HG02610 (cell line): Measurements from ENCODE around the gene THOC6.

Experiments
- ATAC-seq: cut with Tn5 transposase; IDR thresholded peaks from one replicate; pipeline ENCODE4 v1.9.1; 2021; ENCODE audit warnings: mild to moderate bottlenecking, moderate library complexity; ENCODE audit not compliant: unreplicated experiment

Gene THOC6

DNA sequence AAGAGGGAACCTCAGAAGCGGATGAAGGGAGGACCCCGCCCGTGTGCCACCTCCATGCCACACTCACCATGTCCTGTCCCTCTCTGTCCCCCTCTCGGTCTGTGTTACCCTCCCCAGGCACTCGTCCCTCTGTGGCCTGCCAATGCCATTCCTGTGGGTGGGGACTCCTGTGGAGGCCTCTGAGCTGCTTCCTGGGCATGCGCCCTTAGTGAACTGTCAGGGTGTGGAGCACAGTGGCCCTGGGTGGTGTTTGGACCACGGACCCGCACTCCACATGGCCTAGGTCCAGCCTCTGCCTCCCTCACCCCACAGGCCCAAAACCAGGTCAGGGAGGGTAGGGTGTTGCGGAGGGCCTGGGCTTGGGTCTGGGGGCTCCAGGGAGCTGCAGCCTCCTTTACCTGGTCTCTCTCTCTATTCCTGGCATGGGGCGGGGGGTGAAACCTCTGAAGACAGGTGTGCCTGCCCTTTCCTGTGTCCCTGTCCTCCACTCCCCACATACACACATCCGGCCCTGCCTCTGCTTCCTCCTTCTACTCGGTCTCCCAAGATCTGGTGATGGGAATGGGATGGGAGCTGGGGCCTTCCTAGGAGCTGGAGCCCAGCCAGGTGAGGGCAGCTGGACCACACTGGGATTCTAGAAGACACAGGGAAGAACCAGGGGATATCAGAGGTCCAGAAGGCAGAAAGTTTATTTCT is 32.1 kb upstream of the THOC6 start:
- no peak for ATAC-seq

DNA sequence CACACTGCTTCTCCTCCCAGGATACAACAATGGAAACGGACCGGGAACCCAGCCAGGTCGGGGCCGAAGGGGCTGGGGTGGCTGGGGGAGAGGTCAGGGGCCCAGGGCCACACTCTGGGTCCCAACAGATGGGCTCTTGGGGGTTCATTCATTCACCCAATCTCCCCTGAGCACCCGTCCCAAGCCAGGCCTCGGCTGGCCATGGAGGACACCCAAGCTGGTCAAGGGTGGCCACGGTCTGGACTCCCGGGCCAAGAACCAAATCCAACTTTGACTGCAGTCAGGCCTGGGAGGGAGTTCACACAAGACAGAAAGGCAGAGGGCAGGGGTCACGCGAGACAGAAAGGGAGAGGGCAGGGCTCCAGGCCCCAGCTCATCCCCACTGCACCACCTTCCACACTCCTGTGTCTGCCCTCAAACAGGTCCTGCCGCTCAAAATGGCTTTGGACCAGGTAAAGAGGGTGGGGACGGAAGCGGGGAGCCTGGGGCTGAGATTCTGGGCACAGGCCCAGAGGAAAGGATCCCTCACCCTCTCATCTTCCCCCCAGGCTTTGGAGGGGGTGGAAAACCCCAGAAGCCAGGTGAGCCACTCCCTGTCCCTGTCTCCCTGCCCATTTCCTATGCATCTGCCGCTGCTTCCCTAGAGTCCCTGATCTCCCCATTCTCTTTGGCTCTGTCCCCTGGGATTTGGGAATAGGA is 31.3 kb upstream of the THOC6 start:
- ATAC-seq = no peak

DNA sequence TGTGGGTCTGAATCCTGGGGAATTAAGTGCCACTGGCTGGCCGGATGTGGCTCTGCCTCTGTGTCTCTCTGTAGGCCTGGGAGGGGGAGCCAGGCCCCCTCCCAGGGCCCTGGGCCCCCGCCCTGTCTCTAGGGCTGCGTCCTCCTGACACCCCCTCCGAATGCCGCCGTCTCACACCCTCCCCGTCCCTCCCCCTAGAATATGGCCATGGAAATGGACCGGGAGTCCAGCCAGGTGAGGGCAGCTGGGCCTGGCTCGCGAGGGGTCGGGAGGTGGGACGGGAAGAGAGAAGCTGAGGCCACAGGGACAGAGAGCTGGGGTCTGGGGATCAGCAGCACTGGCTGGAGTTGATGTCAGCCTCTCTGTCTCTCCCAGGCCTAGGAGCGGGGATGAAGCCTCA is 27.5 kb upstream of the THOC6 start:
- ATAC-seq = no peak

DNA sequence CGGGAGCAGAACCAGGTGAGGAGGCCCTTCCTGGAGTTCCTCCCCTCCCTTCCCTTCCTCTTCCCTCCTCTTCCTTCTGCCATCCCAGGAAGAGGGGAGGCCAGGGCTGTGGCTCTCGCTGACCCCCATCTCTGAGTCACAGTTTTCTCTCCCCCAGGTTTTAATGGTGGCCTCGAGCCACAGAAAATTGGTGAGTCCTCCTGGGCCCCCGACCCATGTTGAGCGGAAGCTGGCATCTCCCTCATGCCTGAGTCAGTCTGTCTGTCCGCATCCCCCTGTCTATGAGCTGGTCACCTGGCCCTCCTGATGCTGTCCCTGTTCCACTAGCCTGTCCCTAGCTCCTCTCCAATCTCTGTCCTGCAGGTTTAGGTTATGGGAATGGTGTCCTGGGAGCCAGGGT is 23.9 kb upstream of the THOC6 start:
- ATAC-seq = no peak

DNA sequence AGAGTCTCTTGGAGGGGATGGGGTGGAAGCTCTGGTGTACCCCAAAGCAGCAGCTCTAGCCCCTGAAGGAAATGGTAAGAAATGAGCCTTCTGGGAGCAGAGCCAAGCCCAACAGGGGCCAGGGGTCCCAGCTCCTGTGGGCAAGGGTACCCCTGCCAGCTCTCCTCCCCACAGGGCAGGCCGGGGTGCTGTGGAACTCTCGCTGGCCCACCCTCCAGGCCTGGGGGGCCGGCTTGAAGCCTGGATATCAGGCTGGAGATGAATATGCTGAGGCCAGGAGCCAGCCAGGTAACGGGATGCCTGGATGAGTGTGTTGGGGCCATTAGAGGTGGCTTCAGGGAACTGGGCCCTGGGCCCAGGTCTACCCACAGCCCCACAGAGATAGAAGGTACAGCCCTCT is 23.3 kb upstream of the THOC6 start:
- no peak for ATAC-seq

DNA sequence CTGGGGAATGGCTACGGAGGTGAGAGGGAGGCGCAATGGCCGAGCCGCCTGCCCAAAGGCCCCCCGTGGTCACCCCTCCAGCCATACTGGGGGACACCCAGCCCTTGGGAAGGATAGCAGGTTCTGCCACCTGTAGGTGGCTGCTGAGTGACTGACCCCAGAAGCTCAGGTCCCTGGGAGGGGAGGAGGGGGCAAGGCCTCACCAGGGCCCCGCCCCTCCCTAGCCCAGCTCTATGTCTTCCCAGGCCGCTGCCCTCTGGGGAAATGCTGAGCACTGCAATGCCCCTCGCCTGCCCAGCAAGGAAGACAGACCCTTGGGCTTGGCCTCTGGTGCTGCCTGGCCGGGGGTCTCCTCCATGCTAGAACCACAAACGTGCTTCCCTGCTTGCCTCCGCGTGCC is 22.5 kb upstream of the THOC6 start:
- ATAC-seq = no peak

DNA sequence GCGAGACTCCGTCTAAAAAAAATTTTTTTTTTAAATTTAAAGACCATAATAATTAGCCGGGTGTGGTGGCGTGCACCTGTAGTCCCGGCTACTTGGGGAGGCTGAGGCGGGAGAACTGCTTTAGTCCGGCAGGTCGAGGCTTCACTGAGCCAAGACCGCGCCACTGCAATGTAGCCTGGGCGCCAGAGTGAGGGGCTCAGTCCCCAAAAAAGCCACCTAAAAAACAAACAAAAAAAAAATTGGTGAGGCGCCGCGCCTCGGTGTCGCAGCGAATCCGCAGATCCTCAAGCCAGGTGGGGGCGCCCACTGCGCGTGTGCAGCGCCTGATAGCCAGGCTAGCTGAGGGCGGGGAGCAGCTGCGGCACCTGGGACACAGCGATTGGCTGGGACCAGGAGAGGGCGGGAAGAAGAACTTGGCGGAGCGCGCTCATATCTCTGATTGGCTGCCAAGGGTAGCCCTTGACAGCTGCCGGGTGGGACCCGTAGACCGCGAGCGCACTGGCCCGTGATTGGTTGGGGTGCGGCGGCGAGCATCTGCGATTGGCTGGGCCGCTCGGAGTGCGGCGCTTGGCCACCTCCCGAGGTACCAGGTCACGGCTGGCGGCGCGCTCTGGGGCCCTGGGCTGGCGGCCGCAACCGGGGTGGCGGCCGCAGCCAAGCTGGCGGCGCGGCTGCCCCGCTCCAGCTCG is 20.1 kb upstream of the THOC6 start:
- ATAC-seq = peak; percentile 98

DNA sequence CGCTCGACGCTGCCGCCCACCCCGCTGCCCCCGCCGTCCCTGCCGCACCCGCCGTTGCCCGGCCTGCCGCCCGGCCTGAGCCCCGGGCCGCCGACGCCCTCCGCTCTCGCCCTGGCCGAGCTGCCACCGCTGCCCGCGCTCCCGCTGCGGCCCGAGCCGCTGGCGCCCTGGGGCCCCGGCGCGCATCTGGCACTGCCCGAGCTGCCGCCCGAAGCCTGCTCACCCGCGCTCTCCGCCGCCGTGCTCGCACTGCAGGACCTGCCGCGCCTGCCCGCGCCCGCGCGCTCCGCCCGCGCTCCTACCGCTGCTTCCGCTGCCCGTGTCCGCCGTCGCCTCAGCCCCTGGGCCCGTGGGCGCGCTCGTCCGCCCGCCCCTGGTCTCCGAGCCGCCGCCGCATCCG is 19.5 kb upstream of the THOC6 start:
- no peak for ATAC-seq

DNA sequence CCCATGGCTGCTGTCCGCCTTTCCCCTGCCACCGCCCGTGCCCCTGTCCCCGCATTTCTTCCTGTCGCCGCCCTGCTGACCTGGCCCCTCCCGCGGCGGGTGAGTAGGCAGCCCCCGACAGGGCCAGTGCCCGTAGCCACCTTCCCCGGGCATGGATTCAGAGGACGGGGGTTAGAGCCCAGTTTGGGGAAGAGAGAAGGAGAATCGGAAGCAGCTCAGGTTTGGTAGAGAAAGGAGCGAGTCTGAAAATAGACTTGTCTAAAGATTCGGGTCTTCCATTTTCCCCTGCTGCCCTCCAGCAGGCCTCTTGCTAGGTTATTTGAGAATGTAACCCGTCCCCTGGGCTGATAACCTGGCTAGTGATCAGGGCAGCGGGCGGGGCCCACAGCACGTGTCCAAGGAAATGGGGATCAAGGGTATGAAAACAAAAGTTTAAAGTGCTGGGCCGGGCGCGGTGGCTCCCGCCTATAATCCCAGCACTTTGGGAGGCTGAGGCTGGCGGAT is 19.0 kb upstream of the THOC6 start:
- no peak for ATAC-seq

DNA sequence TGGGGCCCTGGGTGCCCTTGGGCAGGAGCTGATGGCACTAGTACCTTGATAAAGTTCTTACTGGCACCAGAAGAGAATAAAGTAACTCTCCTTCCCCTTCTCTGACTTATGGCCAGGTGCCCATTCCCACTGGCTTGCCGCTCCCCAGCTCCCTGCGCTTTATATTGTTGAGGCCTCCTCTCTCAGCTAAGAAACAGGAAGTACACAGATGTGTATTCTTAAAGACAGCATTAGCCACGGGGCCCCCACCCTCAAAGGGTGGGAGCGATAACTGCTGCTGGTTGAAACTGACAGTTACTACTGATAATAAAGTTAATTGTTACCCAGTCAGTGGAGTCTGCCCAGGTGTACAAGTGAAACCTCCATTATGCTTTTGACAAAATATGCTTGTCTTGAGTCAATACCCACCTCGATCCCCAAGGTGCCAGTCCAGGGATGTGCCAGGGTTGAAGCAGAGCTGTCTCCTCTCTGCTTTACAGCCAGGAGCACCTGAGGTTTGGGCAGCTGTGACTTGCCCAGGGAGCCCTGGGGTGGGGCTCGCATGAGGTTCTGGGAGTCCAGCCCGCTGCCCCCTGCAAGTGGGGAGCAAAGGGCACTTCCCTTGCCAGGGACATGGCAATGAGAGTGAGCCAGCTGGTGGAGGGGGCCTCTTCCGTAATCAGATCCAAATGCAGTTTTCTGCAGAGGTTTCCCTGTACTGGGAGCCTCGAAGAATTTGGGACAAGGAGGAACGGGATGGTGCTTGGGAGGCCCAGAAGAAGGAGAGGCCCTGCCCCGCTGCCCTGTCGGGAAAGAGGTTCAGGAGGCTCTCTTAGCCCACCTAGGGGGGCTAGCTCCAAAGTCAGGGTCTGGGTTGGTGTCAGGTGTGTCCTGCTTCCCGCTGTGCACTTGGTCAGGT is 16.5 kb upstream of the THOC6 start:
- ATAC-seq = no peak

DNA sequence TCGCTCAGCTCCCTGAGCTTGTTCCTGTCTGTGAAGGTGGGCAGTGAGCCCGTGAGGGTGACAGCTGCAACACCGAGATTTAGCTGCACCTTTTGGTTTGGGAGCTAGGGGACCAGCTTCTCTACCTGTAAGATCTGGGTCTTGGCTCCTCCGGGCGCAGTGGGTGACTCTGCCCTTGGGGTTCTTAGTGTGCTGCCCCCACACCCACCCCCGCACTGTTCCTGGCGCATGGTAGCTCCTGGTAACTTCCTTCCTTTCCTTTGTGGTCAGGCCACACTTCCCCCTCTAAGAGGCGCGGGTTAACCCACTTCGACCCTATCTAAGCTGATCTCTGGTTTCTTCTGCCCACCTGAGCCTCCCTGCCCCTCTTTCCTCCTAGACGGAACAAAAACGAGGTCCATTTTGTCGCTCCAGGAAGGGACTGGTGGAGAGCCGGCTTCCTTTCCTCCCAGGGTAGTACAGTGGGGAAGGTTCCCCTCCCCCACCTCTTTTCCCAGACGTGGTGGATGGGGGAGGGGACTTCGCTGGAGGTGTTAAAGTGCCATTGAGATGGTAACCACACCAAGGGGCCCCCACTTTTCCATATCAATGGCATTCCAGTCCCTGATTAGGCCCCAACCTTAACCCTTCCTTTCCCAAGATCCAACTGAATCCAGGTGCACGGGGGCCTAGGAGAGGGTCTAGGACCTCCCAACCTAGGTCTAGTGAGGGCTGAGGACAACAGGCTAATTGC is 15.7 kb upstream of the THOC6 start:
- ATAC-seq = no peak

DNA sequence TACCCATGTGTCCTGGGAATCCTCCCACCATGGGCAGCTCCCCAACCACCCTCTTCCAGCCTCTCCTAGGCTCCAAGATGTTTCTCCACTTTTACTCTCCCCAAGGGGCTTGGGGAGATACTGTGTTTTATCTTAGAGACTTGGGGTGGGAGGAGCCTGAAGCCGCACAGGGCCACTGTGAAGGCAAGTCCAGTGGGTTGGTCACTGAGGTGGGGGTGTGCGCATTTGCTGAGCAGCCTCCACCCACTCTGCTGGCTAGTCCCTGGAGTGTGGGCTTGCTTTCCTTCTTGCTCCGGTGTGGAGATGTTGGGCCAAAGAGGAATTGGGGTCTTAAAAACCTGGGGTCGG is 15.2 kb upstream of the THOC6 start:
- ATAC-seq = no peak

DNA sequence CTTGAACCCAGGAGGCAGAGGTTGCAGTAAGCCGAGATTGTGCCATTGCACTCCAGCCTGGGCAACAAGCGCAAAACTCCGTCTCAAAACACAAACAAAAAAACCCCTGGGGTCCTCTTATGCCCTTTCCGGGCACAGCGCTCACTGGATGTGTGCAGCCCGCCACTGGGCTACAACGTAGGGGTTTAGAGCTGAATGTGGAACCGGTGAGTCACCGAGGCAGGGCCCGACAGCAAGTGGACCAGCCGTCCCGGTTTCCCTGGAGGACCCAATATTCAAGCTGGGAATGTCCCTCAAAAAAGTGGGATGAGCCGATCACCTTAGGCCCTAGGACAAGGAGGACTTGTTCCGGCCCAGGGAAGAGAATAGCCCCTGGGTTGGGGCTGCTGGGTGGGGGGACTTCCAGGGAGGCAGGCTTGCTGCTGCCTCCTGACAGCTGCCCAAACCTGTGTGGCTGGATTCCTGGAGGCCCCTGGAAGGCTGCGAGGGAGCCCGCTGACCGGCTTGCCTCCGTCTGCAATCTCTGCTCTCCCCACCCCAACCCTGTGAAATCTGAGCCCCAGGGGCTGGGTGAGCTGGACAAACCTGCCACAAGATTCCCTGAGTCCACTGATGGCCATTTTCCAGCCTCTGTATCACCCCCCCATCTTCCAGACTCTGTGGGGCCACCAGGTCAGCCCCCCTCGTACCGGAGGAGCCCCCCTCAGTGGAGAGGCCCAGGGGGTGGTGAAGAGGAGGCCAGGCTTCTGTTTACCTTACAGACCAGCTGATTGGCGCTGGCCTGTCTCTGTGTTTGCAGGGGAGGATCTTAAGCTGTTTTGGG is 14.1 kb upstream of the THOC6 start:
- no peak for ATAC-seq

DNA sequence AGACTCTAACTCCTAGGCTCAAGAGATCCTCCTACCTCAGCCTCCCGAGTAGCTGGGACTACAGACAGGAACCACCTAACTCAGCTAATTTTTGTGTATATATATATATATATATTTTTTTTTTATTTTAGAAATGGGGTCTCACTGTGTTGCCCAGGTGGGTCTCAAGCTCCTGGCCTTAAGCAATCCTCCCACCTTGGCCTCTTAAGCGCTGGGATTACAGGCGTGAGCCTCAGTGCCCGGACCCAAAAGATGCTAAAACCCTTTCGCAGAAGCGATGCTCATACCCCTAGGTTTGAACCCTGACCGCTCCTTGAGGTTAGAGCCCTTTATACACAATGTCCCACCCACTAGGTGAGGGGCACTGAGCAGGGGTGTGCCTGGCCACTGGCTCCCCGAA is 13.3 kb upstream of the THOC6 start:
- no peak for ATAC-seq

DNA sequence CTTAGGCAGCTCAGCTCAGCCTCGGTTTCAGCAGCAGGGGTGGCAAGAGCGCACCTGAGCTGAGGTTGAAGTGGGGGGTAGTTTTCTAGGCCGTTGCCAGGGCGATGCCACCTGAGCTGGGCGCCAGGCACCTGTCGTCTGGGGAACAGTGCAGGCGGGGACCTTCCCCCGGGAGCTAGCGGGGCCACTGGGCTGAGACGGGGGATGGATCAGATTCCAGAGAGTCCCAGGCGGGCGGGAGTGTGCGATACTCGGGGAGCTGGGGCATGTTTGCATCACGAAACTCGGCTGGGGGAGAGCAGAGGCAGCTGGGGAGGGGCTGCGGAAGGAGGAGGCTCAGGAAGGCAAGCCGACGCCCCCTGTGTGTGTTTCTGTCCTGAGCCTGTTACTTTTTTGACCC is 11.6 kb upstream of the THOC6 start:
- no peak for ATAC-seq

DNA sequence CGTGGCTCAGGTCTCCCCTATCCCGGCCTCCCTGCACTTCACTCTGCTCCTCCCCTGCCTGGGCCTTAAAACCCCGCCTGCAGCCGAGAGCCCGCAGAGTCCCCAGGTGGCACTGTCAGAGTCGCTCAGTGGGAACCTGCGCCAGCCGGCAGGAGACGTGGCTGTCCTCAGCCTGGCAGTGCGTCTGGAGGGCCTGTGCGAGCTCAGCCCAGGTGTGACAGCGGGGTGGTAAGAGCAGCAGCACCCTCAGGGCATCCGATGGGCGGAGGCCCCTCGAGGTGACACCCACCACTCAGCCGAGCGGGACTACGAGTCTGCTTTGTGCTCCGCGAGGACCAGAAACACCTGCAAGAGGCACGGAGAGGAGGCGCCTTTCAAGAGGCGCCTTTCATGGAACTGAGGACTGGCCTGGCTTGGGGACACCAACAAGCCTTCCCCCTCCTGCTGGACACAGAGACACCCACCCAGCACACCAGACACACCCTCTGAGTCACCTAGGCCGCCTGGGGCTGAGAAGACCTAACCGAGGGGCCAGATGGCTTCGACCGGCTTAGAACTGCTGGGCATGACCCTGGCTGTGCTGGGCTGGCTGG is 10.9 kb upstream of the THOC6 start, which contains the start of gene CLDN9:
TSS of gene CLDN9 (plus strand) at position 96 of the 593 bp plus-strand sequence. CDS start at position 536, 440 bp downstream.
- ATAC-seq = no peak

DNA sequence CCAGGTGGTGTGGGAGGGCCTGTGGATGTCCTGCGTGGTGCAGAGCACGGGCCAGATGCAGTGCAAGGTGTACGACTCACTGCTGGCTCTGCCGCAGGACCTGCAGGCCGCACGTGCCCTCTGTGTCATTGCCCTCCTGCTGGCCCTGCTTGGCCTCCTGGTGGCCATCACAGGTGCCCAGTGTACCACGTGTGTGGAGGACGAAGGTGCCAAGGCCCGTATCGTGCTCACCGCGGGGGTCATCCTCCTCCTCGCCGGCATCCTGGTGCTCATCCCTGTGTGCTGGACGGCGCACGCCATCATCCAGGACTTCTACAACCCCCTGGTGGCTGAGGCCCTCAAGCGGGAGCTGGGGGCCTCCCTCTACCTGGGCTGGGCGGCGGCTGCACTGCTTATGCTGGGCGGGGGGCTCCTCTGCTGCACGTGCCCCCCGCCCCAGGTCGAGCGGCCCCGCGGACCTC is 10.3 kb upstream of the THOC6 start:
- no peak for ATAC-seq

DNA sequence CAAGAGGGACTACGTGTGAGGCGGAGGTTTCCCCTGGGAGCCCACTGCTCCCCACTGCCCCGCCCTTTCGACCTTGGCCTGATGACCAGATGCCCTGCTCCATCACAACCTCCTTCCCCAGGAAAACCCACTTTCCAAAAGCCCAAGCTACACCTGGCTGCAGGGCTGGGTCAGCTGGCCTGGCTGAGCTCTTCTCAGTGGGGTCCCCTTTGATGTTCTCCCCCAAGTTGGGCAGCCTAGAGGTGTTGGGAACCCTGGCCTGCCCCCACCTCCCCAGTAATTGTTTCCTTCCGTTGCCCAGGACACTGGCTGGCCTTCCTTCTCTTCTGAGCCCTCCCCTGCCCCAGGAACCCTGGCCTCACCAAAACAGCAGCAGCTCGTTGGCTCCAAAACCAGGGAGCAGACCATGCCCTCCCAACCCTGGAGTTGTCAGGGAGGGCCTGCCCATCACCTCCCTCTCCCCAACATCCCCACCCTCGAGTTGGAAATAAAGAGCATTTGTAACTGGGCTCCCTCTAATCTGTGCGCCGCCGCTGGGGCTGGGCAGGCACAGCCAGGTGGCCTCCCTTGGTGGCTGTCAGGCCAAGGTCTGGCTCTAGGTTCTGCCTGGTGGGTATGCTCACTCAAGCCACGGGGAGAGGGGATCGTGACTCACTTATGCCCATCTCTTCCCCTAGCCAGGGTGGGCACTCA is 9.7 kb upstream of the THOC6 start:
- ATAC-seq = no peak
